ENCODE data around the gene SS18. TPM values are rescaled to one million over a fixed set of nuclear protein-coding genes. Genes with fewer than 3 reads are reported as not detected.
"Not testable (repeated sequence)": the region's sequence is repeated elsewhere in the genome, so short reads cannot be mapped to it uniquely, and the experiment has no call there.

Gene SS18
- 60.0 TPM for total RNA-seq
- long read RNA-seq, transcript SS18-203 (11 exons, 3,414 nt): minor isoform, 34 of 134 reads
- long read RNA-seq, transcript SS18-201 (10 exons, 1,836 nt): major isoform, 82 of 134 reads
- long read RNA-seq, partial matches to known transcripts: 9 of 134 reads
- long read RNA-seq, other reads (novel, unspliced or antisense): 7 of 134 reads

DNA sequence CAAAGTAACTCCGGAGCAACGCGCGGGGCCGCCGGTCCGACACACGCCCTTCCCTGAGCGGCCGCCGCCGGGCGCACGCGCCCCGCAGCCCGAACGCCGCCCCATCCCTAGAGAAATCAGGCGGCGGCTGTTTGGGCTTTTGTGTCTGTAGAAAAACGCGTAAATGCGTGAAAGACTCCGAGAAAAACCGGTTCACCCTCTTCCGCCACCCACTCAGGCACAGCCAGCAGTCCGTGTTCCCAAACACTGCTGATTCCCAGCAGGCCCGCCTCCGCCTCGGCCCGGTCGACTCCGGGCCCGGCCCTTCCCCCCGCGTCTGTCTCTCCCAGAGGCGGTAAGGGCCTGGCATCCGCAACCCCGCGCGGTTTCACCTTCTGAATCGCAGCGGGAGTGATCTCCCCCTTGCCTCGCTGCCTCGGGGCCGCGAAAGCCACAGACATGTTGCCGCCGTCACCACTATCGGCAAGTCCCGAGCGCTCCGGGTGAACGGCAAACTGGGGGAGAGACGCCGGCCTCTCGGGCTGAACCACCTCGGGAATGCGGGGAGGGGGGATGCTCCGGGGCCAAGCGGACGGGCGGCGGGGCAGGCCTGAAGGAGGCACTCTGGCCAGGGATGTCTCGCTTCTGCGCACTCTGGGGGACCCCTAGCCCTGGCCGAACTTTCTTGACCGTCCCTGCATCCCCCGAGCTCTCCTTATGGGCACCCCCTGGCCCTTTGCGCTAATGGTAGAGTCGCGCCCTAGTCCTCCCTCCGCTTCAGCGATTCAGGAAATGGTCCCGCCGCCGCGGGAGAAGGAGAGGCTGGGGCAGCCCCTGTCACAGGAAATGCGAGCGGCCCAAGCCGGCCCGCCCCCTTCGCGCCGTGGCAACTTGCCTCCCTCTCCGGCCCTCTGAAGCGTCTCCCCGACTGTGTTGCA lies at the start of gene SS18:
TSS of gene SS18 (minus strand) at position 484 of the 917 bp plus-strand sequence. CDS start at position 440, 44 bp downstream.
- no peaks in the 10 kb centered on the region for H3K27me3 ChIP-seq
- peak within 1 kb of the TSS; percentile 96 for H3K27ac ChIP-seq
- TF ChIP-seq, protein P1, sequence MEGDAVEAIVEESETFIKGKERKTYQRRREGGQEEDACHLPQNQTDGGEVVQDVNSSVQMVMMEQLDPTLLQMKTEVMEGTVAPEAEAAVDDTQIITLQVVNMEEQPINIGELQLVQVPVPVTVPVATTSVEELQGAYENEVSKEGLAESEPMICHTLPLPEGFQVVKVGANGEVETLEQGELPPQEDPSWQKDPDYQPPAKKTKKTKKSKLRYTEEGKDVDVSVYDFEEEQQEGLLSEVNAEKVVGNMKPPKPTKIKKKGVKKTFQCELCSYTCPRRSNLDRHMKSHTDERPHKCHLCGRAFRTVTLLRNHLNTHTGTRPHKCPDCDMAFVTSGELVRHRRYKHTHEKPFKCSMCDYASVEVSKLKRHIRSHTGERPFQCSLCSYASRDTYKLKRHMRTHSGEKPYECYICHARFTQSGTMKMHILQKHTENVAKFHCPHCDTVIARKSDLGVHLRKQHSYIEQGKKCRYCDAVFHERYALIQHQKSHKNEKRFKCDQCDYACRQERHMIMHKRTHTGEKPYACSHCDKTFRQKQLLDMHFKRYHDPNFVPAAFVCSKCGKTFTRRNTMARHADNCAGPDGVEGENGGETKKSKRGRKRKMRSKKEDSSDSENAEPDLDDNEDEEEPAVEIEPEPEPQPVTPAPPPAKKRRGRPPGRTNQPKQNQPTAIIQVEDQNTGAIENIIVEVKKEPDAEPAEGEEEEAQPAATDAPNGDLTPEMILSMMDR (IDR thresholded peaks at IDR 0.05): peak; percentile 14
- peak within 1 kb of the TSS; percentile 91 for H3K4me3 ChIP-seq
- intact Hi-C loops (cut with DNase I): no loop called here
- H3K9me3 ChIP-seq: no peaks in the 10 kb centered on the region
- ATAC-seq: peak; percentile 96
- peak; percentile 97 for DNase-seq
- peaks cover 19% of the 10 kb centered on the region for H3K36me3 ChIP-seq
- H3K4me1 ChIP-seq: peaks cover 20% of the 10 kb centered on the region

DNA sequence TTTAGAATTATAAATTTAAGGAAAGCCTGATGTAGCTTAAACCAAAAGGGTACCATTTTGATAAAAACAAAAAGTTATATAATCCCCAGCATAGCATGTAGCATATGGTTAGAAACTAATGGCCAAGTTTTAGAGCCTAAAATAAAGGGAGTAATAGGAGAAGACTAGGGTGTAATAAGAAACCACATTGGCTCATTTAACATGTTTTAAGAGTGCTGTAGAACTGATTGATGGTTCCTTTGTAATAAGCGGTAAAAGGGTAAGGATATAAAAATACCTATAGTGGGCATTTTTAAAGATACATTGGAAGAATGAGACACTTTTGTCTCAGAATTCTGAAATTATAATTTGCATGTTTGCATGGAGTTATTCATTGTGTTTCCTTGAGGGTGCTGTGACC lies 45.1 kb upstream of the SS18 start:
- Histone ChIP-seq H3K27ac (no peak overlapping the region), H3K36me3 (no peaks in the 10 kb centered on the region), H3K4me3 (no peak overlapping the region), H3K27me3 (no peaks in the 10 kb centered on the region), H3K9me3 (no peaks in the 10 kb centered on the region), H3K4me1 (no peaks in the 10 kb centered on the region)
- ATAC-seq (no peak), DNase-seq (no peak)
- TF ChIP-seq, protein P1 (IDR thresholded peaks at IDR 0.05): no peak
- intact Hi-C loops (cut with DNase I): no loop called here

DNA sequence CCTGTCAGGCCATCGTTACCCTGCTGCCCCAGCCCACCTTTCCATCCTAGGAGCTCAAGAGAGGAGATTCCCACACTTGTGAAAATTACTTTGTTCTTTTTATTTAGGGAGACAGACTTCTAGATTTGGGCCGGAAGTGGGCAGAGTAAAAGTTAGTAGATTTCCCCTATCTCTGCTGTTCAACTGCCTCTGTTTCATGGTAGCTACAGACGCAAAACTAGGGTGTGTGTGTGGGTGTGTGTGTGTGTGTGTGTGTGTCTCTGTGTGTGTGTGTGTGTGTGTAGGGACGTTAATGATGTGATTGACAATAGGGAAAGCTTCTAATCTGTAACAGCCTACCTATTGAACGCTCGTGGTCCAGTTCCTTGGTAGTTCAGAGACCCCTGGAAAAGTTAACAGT lies 43.7 kb upstream of the SS18 start:
- Histone ChIP-seq H3K27ac (no peak overlapping the region), H3K36me3 (no peaks in the 10 kb centered on the region), H3K4me3 (no peak overlapping the region), H3K27me3 (no peaks in the 10 kb centered on the region), H3K4me1 (no peaks in the 10 kb centered on the region), H3K9me3 (no peaks in the 10 kb centered on the region)
- ATAC-seq (no peak), DNase-seq (no peak)
- intact Hi-C loops (cut with DNase I): no loop called here
- TF ChIP-seq, protein P1 (IDR thresholded peaks at IDR 0.05): no peak

- Histone ChIP-seq H3K4me3 (no peak within 1 kb of the TSS), H3K9me3 (no peaks in the 10 kb centered on the region), H3K36me3 (no peaks in the 10 kb centered on the region), H3K4me1 (no peaks in the 10 kb centered on the region), H3K27me3 (no peaks in the 10 kb centered on the region), H3K27ac (no peak within 1 kb of the TSS)
- TF ChIP-seq, protein P1 (IDR thresholded peaks at IDR 0.05): no peak
- ATAC-seq: peak; percentile 42
- DNase-seq: peak; percentile 68
- intact Hi-C loops (cut with DNase I): no loop called here
Measured at GRCh38 chr18:26133652-26134051, 43.2 kb upstream of the SS18 start, which contains the start of gene PSMA8. TSS of gene PSMA8 (plus strand) at chr18:26133869. CDS start at chr18:26133966, 97 bp downstream.

- H3K27ac ChIP-seq; ATAC-seq; H3K4me1 ChIP-seq; DNase-seq; H3K36me3 ChIP-seq; intact Hi-C loops (cut with DNase I); H3K9me3 ChIP-seq; H3K4me3 ChIP-seq; H3K27me3 ChIP-seq: not testable (repeated sequence)
Measured at GRCh38 chr18:26128192-26128591, 37.8 kb upstream of the SS18 start.

GRCh38 chr18:26127786-26128185 lies 37.4 kb upstream of the SS18 start:
- Histone ChIP-seq H3K27ac (no peak overlapping the region), H3K4me1 (no peaks in the 10 kb centered on the region), H3K4me3 (no peak overlapping the region), H3K9me3 (no peaks in the 10 kb centered on the region), H3K36me3 (no peaks in the 10 kb centered on the region), H3K27me3 (no peaks in the 10 kb centered on the region)
- ATAC-seq (no peak), DNase-seq (no peak)
- intact Hi-C loops (cut with DNase I): no loop called here
- TF ChIP-seq, protein P1 (IDR thresholded peaks at IDR 0.05): no peak

GRCh38 chr18:26121994-26122393 lies 31.6 kb upstream of the SS18 start:
- H3K27ac ChIP-seq; intact Hi-C loops (cut with DNase I): not testable (repeated sequence)

More at GRCh38 chr18:26121994-26122393, 31.6 kb upstream of the SS18 start:
- H3K36me3 ChIP-seq, H3K27me3 ChIP-seq, ATAC-seq, H3K4me3 ChIP-seq, H3K4me1 ChIP-seq, DNase-seq, H3K9me3 ChIP-seq: not testable (repeated sequence)

Measured in upper lobe of right lung (tissue), 1 donor.